Stimulated activated CD4-positive, alpha-beta T cell treated with anti-CD3 and anti-CD28 coated beads, Interleukin-4, amount 100 ng/mL, for 4 hours (primary cell): Measurements from ENCODE around the gene SASH3.

Experiments
- DNase-seq, 2 experiments: peaks; one replicate each; pipeline ENCODE4 v3.0.0-alpha.2; 2020

SASH3 gene

GRCh38 chrX:129818123-129818522 is 38.4 kb downstream of the SASH3 start:
- no peak for DNase-seq

- peak; percentile 10 to 36 for DNase-seq
Observed at GRCh38 chrX:129823115-129823514, 43.4 kb downstream of the SASH3 start.

- DNase-seq: no peak
Observed at GRCh38 chrX:129823522-129823921, 43.8 kb downstream of the SASH3 start.

GRCh38 chrX:129824620-129825019 is 44.9 kb downstream of the SASH3 start:
- no peak for DNase-seq

GRCh38 chrX:129825746-129826505 is 46.2 kb downstream of the SASH3 start:
- peak in 1 of 2 experiments; percentile 7 for DNase-seq

- no peak for DNase-seq
Observed at GRCh38 chrX:129830494-129830893, 50.7 kb downstream of the SASH3 start.

- no peak for DNase-seq
Observed at GRCh38 chrX:129831091-129831885, 51.5 kb downstream of the SASH3 start.

GRCh38 chrX:129833153-129833990 is 53.6 kb downstream of the SASH3 start:
- no peak for DNase-seq

- DNase-seq: no peak
Observed at GRCh38 chrX:129836827-129837226, 57.1 kb downstream of the SASH3 start.

- no peak for DNase-seq
Observed at GRCh38 chrX:129840344-129840743, 60.6 kb downstream of the SASH3 start.

- no peak for DNase-seq
Observed at GRCh38 chrX:129842510-129843208, 62.9 kb downstream of the SASH3 start.

GRCh38 chrX:129843209-129843458 is 63.4 kb downstream of the SASH3 start:
- no peak for DNase-seq

GRCh38 chrX:129843459-129844306 is 63.9 kb downstream of the SASH3 start, which contains the start of gene ZDHHC9:
TSS of gene ZDHHC9 (minus strand) at chrX:129843886. CDS start at chrX:129841945, 1,941 bp downstream.
- DNase-seq: peak; percentile 76 to 87
